Urothelium cell line (cell line): ENCODE results near the gene PTPRD.

Experiments
- DNase-seq: peaks from one replicate; pipeline ENCODE4 v3.0.0; 2011; ENCODE audit warnings: low spot score, mixed read lengths
- FAIRE-seq: peaks from 2 replicates; lab custom pipeline; 2011; peaks lifted over from hg19 to GRCh38; lab: Jason Lieb, UNC

PTPRD gene

DNA sequence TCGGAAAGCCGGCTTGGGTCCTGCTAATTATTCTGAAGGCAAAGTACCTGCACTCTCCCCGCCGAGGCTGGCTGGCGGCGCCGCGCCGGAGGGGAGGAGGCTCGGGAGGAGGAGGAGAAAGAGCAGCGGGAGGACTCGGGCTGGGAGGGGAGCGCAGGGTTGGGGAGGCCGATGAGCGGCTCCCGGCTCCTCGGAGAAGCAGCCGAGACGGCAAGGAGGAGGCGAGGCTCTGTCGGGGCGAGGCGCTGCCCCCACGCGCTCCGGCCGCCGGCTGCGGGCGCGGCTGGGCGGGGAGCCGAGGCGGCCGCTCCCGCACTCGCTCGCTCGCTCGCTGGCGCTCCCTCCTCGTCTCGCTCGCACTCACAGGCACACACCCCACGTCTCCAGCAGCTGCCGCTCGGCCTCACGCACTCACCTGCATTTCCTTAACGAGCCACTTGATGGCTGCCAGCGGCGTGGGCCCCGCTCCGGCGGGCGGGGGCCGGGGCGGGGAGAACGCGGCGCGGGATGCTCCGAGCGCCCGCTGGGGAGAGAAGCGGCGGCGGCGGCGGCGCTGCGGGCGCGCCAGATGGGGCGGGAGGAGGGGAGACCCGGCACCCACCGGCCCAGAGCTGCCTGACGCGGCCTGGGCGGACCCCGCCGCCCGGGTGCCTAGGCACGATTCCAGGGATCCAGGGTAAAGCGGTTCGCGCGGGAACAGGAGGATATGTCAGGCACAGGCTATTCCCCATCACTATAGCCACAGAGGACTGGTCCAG lies at the start of gene PTPRD:
Gene PTPRD (minus strand): TSS at position 362 of the 758 bp plus-strand sequence.
- DNase-seq = peak; percentile 74
- FAIRE-seq = no peak

DNA sequence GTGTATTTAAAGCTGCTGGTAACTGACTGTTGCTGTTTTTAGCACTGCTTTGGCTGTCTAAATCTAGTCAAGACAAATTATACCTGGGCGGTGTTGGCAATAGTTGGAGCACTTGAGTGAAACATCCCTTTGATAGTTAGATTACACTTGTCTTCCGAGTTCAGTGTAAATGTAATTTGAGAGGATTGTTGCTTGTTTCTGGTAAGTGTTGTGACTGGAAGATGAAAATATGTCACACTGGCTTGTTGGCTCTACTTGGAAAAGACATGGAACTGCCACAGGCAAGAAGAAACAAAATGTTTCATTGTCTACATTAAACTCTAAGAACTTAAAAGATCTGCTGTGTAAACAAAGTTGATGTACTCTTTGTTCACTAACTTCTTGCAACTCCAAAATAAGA lies 49.2 kb upstream of the PTPRD start:
- FAIRE-seq (no peak), DNase-seq (no peak)

DNA sequence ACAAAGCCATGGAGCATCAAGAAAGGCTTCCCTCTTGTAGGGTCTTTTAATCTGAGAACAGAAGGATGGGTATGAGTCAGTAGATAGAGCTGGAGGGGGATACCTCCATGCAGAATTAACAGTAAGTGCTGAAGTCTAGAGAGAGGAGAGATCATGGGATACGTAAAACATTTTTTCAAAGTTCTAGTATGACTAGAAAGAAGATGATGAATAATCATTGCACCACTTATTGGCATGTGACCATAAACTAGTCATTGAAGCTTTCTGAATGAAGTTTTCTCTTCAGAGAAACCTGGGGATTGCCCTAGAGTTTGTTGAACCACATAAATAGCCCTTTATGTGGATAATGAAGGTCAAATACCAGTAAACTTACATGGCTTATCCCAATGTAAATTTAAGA lies 48.6 kb upstream of the PTPRD start:
- FAIRE-seq = no peak
- no peak for DNase-seq

DNA sequence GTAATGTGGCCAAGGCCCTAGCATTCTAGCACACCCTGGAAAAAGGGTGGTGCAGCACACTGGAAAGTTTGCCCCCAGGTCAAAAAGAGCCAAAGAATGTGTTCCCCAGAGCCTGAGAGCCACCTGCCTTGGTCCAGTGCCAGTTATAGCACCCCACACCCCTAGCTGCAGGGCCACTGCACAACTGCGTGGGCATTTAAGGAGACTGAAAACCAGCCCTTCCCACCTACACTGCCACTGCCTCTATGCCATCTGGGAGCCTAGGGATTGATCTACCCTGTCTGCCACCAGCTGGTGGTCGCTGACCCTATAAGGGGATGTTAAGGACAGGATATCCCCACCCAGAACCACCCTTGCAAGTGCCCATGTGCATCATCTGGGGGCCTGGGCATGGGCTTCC lies 38.2 kb upstream of the PTPRD start:
- no peak for FAIRE-seq
- DNase-seq = no peak

DNA sequence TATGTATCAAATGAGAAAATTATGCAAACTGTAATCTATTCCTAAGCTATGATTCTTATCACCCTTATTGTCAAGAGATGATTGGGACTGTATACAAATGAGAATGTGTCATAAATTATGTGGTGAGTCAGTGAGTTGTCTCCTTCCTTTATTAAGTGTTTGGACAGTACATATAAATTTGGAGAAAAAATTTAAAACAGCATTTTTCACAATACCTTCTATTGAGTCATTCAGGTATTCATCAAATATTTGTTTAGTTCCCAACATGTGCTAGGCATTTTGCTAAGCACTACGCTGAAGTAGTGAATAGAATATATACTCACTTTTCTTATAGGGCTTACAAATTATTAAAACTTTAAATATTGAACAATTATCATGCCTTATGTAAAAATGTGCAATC lies 36.3 kb upstream of the PTPRD start:
- no peak for DNase-seq
- FAIRE-seq = no peak

DNA sequence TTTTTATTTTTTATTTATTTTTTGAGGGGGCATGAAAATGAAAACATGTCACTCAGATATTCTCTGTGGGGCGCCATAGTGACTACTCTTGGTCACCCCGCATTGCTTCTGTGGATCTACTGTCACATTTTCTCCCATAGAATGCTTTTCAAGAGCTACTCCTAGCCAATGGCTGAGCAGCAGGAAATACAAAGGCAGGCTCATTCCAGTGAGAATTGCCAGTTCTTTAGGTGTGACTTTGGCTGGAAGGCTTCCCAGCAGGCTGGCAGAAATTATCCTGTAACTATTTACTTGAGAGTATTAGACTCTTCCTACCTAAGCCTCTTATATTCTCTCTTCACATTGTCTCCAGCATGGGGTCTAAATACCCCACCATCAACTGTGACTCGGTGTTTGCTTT lies 21.0 kb upstream of the PTPRD start:
- DNase-seq (no peak), FAIRE-seq (no peak)

DNA sequence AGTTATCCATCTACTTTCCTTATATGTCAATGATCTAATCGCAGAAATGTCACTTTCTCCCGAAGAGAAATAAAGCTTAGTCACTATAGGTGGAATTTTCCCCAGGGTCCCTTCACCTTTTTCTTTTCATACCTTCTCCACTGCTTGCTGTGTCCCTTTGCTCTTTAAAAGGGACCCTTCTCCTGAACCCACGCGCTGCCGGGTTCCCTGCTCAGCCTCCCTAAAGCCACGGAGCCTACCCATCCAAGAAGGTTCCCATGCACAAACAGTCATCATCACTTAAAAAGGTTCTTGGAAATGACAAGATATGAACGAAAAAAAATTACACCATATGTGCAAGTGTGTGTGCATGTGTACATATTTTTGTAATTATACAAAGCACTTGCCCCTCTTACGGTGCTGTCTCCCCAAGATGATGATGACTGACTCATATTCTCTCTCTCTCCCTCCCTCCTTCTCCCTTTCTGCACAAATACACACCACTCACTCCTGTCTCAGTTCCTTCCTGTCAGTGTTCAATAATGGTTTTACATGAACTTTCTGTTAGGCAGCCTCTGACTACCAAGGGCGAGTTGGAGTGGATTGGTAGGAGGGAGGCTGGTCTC lies 1.5 kb upstream of the PTPRD start:
- FAIRE-seq = no peak
- DNase-seq = no peak

DNA sequence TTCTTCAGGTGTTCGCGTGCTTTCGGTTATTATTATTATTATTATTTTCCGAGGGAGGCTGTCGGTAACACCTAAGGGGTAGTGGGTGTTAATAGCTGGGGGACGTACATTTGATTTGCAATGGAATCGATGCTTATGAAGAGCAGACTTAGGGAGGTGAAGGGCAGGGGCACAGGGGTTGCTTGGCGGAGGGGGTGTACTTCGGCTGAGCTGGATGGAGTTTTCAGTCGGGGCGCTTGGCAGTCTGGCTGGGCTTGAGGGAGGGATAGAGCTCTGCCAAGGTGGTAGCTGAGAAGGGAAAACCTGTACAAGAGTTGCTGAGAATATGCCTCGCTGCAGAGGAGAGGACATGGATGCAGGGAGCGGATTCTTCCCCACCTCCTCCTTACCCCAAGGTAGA lies 617 bp upstream of the PTPRD start:
- no peak for DNase-seq
- no peak for FAIRE-seq

DNA sequence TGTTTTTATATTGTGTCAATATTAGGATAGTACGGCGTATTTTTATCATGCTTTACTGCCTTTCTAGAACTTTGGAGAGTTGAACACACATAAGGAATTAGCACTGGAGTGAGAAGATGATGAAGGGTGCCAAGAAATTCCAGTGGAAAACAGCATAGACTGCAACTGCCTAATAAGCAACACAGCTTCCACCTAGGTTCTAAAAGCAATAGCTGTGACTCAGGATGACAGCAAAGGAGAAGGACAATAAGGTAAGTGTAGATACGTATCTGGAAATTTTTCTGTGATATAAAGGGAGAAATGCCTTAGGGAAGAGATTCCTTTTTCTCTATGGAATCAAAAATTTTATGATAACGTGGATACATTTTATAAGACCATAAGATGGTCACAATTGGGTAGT lies 7.4 kb downstream of the PTPRD start:
- DNase-seq (no peak), FAIRE-seq (no peak)

DNA sequence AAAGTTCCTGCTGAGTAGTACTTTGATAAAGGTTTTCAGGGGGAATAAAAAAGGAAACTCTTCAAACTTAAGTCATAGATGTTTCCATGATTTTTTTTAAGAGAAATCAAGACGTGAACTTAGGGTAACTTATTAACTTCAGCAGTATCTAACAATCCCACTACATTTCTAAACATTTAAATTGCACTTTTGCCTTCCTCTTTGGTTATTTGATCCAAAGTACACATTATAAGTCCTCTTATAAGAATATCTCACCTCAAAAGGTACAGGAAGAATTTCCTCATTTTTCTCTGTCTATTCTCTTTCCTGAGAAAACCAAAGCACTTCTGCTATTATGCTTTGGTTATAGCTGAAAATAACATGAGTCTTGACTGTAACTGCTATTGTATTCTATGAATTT lies 7.9 kb downstream of the PTPRD start:
- FAIRE-seq (no peak), DNase-seq (no peak)

DNA sequence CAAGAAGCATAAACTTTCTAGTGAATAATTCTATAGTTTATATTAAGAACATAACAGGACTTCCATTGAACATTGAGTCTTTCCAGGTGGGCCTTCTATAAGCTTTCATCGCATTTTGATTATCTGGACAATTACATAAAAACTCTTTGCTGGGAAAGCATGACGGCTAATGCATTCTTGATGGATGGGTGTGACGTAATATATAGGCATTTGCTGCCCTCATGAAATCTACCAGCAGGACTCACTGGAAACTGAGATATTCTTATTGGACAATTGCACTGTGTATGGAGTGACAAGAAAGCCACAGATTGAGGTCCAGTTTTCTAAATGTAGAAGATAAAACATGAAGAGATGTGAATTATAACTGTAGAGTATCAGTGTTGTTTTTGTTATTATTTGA lies 15.0 kb downstream of the PTPRD start:
- no peak for DNase-seq
- FAIRE-seq = no peak

DNA sequence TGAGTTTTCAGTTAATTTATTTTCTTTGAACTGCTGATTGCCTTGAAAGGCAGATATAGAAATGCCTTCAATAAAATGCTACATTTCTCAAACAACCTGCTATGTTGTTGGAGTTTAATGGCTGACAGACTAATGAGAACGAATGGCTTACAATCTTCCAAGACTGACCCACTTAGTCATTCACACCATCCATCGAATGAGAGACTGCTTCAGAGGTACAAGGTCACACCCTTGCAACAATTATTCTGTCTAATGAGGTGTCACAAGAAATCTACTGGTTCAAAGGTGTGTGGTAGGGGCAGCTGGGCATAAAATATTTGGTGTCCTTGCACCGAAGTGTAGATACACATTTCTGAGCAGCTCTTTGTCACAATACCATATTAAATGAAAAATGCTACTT lies 18.3 kb downstream of the PTPRD start:
- no peak for DNase-seq
- no peak for FAIRE-seq

DNA sequence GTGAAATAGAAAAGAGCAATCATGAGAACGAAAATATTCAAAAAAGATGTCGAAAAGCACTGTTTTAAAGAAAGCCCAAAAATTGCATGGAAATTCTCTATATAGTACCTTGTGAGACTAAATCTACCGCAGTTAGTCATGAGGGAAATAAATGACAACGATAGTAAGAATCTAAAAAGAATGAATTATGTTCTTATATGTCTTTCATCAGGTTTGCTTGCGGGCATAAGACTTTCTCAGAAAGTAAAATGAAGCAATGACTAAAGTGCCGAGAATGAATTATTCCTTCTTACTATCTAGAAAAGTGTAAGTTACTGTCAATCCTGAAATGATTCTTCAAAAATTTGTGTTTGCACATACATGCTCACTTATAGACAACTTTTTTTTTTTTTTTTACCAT lies 26.4 kb downstream of the PTPRD start:
- DNase-seq = no peak
- FAIRE-seq = no peak

DNA sequence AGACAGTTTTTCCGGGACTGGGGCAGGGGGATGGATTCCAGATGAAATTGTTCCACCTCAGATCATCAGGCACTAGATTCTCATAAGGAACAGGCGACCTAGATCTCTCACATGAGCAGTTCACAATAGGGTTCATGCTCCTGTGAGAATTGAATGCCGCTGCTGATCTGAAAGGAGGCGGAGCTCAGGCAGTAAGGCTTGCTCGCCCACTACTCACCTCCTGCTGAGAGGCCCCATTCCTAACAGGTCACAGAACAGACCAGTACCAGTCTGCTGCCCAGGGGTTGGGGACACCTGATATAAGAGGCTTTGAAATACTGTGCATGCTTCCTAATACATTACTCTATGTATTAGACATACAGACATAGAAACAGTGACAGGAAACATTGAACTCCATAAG lies 41.1 kb downstream of the PTPRD start:
- no peak for FAIRE-seq
- no peak for DNase-seq

DNA sequence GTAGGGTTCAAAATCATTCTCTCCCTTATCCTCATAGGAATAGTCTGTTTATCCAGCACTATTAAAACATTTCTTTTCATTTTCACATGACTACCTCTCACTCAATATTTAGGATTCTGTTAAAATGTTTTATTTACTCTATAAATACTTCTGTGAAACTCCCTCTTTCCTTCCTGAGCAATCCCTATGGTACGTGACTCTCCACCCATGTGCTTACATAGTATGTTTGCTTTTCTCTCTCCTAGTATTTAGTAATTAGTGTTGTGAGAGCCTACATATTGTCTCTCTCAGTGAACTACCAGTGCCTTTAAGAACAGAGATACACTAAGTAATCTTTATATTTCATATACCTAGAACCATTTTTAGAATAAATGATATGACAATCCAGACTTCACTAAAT lies 46.0 kb downstream of the PTPRD start:
- no peak for FAIRE-seq
- no peak for DNase-seq

DNA sequence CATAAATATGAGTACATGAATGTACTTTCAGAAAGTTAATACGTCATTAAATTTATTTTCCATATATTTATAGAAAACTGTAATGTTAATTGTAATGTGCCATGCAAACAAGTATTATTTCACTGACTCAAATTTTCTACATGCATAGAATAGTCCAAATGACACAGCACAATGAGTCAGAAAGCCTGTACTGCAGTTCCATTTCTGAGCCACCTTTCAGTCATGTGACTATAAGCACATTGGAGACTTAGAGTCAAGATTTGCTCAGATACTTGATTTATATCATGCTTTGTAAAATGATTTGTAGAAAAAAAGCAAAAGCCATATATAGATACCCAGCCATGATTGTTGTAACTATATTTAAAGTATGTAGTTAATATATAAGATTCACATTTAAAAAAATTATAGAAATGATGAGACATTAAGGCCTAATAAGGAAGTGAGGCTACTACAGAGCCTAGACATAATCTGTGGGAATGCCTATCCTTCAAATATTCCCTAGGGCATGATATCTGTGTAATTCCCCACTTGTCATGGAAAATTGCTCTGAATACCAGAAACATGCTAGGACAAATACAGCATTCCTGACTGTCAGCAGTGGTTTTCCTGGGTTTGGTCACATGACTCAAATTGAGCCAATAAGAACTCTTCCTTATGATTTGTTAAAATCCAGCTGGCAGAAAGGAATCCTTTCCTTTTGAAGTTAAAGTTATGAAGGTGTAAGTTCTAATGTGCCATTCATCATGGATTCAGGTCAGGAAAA lies 50.0 kb downstream of the PTPRD start:
- no peak for DNase-seq
- FAIRE-seq = no peak

DNA sequence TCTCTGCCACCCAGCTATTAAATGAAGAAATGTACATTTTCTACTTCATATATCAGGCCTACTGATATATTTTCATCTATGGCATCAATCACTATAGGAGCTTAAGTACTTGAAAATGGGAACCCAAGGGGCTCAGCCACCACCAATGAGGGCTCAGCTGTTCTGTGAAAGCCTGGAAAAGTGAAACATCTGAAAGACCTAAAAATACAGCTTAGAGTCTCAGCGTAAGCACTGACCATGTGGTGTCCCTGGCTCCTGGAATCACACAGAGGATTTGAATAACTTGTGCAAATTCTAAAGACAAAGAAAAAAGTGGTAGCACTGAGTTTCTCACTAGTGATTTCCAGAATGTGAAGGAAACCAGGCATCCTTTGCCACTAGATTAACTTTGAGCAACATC lies 64.5 kb downstream of the PTPRD start:
- FAIRE-seq = no peak
- no peak for DNase-seq

DNA sequence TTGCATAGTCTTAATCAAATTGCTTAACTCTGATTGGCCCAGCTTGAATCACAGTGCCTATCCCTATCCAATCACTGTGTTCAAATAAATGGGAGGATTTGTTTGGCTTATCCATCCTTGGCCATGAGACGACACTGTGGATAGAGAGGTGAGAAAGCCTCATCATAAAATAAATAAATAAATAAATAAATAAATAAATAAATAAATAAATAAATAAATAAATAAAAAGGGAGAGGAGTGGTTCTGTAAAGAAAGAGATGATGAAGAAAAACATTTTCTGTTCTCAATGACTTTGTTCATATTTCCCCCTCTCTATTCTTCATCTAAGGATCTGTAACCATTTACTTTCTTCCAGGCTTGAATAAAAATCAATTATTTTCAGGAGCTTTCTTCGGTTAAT lies 74.7 kb downstream of the PTPRD start:
- FAIRE-seq = no peak

DNA sequence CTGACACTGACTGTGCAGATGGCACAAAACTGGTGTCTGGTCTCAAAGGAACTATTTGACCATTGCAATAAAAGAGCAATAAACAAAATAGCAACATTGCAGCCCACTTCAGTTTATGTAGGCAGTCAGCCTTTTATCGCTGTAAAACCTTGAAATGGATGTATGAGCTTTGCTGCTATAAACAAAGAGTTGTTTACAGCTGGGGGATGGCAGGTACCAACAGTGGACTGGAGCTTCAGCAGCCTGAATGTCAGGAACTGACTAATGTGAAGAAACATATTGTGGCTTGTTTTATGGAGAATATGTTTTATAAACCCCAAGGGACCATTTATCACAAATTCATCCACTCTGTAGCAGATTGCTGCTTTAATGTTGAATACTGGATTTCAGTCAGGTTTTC lies 78.0 kb downstream of the PTPRD start:
- DNase-seq = no peak
- no peak for FAIRE-seq

More for the DNA sequence above, 74.7 kb downstream of the PTPRD start:
- DNase-seq = no peak

DNA sequence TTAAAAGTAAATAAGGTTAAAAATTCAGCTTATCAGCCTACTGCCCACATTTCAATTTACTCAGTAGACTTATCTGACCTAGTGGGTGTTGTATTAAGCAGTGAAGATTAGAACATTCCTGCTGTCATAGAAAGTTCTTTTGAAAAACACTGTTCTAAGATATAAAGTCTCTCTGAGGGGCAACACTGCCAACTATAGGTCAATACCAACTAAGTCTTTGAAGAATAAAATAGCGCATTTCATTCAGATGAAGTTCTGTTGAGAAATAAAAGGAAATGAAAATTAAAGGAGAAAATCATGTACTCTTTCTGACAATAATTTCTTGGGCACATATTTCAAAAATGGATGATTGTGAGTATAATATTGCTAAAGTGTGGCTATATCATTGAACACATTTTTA lies 86.8 kb downstream of the PTPRD start:
- no peak for FAIRE-seq
- no peak for DNase-seq

DNA sequence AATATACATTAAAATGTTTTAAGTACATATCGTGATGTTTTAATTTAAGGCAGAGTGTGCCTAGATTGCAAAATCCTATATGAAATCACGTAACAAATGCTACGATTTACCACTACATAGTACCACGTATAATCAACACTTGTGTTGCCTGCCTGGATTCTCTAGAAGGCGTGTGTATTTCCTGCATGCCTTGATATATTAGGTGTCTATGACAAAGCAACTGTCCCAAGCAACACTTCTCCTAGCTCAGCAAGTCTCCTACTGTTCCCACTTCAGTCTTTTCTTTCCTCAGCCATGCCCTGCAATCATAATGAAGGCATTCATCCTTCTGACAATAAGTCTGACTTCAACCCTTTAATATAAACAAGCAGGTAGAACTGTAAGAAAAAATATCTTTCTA lies 89.6 kb downstream of the PTPRD start:
- no peak for FAIRE-seq

DNA sequence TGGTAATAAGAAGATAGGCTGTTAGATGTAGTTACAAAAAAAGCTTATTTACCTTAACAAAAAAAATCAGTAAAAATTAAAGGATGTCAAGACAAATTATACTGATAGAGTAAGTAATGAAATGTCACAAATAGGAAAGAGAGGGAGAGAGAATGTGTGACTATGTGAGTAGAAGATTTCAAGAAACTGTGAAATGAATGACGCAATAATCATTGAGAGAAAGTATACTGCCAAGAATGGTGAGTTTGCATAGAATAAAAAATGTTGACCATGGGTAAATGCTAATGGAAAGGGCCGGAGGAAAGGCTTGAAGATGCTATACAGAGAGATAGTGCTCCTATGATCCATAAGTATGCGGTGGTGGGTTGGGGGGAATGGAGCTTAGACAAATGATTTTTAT lies 100.7 kb downstream of the PTPRD start:
- DNase-seq = no peak
- FAIRE-seq = no peak

More for the DNA sequence above, 89.6 kb downstream of the PTPRD start:
- DNase-seq = no peak
